ENCODE measurements around the gene SUMO4. TPM values are rescaled to one million over a fixed set of nuclear protein-coding genes. Genes with fewer than 3 reads are reported as not detected.

The SUMO4 gene
- total RNA-seq, result 1 to 10 TPM in 1 of 2 donors, under 1 TPM in 1; 0.84 to 3.3 TPM
- polyA plus RNA-seq, result under 1 TPM in 1 of 2 donors, not detected in 1; 0.83 TPM

DNA sequence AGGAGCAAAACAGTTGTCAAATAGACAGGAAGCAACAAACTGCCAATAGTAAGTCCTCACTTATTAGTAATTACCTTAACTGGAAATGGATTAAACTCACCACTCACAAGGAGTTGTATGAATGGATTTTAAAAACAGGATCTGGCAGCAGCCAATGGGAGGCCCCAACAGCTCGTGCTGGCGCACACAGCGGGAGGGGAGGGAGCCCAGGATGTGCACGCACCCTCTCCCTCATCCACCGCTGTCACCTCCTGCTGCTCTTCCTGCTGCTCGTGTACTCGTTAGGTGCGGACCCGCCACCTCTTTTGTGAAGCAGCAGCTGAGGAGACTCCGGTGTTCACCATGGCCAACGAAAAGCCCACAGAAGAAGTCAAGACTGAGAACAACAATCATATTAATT, at the start of gene SUMO4:
SUMO4 (plus strand) TSS at position 213 of the 400 bp plus-strand sequence; CDS start at position 343, 130 bp downstream.
- H3K27me3 ChIP-seq (ENCODE audit: control insufficient read depth in 4 of 4, insufficient read depth in 4 of 4, low read length in 3 of 4), result no peaks in the 10 kb centered on the region
- TF ChIP-seq, protein P1, sequence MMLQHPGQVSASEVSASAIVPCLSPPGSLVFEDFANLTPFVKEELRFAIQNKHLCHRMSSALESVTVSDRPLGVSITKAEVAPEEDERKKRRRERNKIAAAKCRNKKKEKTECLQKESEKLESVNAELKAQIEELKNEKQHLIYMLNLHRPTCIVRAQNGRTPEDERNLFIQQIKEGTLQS (IDR thresholded peaks at IDR 0.05), result no peak
- no peak for TF ChIP-seq FOXA1 (IDR thresholded peaks at IDR 0.05)
- no peak for TF ChIP-seq NR2F2 (IDR thresholded peaks at IDR 0.05)
- TF ChIP-seq GABPA (IDR thresholded peaks at IDR 0.05 in 1 of 2, conservative IDR thresholded peaks at IDR 0.05 in 1 of 2), result no peak
- TF ChIP-seq TAF1 (conservative IDR thresholded peaks at IDR 0.05), result no peak
- no peak for TF ChIP-seq FOXA2 (IDR thresholded peaks at IDR 0.05)
- no peak for TF ChIP-seq YY1 (IDR thresholded peaks at IDR 0.05)
- TF ChIP-seq, protein P2, sequence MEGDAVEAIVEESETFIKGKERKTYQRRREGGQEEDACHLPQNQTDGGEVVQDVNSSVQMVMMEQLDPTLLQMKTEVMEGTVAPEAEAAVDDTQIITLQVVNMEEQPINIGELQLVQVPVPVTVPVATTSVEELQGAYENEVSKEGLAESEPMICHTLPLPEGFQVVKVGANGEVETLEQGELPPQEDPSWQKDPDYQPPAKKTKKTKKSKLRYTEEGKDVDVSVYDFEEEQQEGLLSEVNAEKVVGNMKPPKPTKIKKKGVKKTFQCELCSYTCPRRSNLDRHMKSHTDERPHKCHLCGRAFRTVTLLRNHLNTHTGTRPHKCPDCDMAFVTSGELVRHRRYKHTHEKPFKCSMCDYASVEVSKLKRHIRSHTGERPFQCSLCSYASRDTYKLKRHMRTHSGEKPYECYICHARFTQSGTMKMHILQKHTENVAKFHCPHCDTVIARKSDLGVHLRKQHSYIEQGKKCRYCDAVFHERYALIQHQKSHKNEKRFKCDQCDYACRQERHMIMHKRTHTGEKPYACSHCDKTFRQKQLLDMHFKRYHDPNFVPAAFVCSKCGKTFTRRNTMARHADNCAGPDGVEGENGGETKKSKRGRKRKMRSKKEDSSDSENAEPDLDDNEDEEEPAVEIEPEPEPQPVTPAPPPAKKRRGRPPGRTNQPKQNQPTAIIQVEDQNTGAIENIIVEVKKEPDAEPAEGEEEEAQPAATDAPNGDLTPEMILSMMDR (IDR thresholded peaks at IDR 0.05; ENCODE audit: low read depth, low read length, missing input control), result no peak
- TF ChIP-seq JUND (IDR thresholded peaks at IDR 0.05), result no peak
- TF ChIP-seq RXRA (IDR thresholded peaks at IDR 0.05), result no peak
- TF ChIP-seq RAD21 (IDR thresholded peaks at IDR 0.05), result no peak
- TF ChIP-seq EGR1 (IDR thresholded peaks at IDR 0.05; ENCODE audit: low read depth in 2 of 2), result no peak
- TF ChIP-seq, protein P3, sequence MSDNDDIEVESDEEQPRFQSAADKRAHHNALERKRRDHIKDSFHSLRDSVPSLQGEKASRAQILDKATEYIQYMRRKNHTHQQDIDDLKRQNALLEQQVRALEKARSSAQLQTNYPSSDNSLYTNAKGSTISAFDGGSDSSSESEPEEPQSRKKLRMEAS (IDR thresholded peaks at IDR 0.05), result no peak
- TF ChIP-seq HNF4G (IDR thresholded peaks at IDR 0.05), result no peak
- TF ChIP-seq HNF4A (conservative IDR thresholded peaks at IDR 0.05), result no peak
- TF ChIP-seq, protein P4, sequence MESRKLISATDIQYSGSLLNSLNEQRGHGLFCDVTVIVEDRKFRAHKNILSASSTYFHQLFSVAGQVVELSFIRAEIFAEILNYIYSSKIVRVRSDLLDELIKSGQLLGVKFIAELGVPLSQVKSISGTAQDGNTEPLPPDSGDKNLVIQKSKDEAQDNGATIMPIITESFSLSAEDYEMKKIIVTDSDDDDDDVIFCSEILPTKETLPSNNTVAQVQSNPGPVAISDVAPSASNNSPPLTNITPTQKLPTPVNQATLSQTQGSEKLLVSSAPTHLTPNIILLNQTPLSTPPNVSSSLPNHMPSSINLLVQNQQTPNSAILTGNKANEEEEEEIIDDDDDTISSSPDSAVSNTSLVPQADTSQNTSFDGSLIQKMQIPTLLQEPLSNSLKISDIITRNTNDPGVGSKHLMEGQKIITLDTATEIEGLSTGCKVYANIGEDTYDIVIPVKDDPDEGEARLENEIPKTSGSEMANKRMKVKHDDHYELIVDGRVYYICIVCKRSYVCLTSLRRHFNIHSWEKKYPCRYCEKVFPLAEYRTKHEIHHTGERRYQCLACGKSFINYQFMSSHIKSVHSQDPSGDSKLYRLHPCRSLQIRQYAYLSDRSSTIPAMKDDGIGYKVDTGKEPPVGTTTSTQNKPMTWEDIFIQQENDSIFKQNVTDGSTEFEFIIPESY (IDR thresholded peaks at IDR 0.05), result no peak
- no peak for TF ChIP-seq SP1 (IDR thresholded peaks at IDR 0.05)
- TF ChIP-seq, protein P5, sequence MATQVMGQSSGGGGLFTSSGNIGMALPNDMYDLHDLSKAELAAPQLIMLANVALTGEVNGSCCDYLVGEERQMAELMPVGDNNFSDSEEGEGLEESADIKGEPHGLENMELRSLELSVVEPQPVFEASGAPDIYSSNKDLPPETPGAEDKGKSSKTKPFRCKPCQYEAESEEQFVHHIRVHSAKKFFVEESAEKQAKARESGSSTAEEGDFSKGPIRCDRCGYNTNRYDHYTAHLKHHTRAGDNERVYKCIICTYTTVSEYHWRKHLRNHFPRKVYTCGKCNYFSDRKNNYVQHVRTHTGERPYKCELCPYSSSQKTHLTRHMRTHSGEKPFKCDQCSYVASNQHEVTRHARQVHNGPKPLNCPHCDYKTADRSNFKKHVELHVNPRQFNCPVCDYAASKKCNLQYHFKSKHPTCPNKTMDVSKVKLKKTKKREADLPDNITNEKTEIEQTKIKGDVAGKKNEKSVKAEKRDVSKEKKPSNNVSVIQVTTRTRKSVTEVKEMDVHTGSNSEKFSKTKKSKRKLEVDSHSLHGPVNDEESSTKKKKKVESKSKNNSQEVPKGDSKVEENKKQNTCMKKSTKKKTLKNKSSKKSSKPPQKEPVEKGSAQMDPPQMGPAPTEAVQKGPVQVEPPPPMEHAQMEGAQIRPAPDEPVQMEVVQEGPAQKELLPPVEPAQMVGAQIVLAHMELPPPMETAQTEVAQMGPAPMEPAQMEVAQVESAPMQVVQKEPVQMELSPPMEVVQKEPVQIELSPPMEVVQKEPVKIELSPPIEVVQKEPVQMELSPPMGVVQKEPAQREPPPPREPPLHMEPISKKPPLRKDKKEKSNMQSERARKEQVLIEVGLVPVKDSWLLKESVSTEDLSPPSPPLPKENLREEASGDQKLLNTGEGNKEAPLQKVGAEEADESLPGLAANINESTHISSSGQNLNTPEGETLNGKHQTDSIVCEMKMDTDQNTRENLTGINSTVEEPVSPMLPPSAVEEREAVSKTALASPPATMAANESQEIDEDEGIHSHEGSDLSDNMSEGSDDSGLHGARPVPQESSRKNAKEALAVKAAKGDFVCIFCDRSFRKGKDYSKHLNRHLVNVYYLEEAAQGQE (IDR thresholded peaks at IDR 0.05), result no peak
- 98% methylated on average over 11 of the region's 11 CpGs for WGBS
- H3K4me1 ChIP-seq (ENCODE audit: control insufficient read depth in 4 of 4, insufficient read depth in 4 of 4, low read length in 3 of 4), result peaks cover 1 to 15% (median 7%) of the 10 kb centered on the region in 4 donors
- H3K36me3 ChIP-seq (ENCODE audit: control insufficient read depth in 4 of 4, insufficient read depth in 3 of 4, low read depth in 1 of 4, low read length in 3 of 4), result peaks cover 1 to 21% (median 14%) of the 10 kb centered on the region in 4 donors
- H3K27ac ChIP-seq (ENCODE audit: low read depth in 1 of 2, low read length in 2 of 2), result no peak within 1 kb of the TSS
- H3K9ac ChIP-seq (ENCODE audit: low read depth in 1 of 2, low read length in 2 of 2), result no peak within 1 kb of the TSS
- DNase-seq (ENCODE audit: low spot score), result no peak
- no peak within 1 kb of the TSS for H3K4me3 ChIP-seq (ENCODE audit: low read depth in 1 of 3, low read length in 3 of 3)
- no peaks in the 10 kb centered on the region for H3K9me3 ChIP-seq (ENCODE audit: control insufficient read depth in 4 of 4, low read length in 3 of 4)
